GM21526 (cell line): ENCODE measurements around the gene RFC3.

Experiments used
- ATAC-seq: cut with Tn5 transposase; IDR thresholded peaks from one replicate; pipeline ENCODE4 v1.9.1; 2021; ENCODE audit warnings: moderate library complexity; ENCODE audit not compliant: unreplicated experiment, low FRiP score

Gene RFC3

DNA sequence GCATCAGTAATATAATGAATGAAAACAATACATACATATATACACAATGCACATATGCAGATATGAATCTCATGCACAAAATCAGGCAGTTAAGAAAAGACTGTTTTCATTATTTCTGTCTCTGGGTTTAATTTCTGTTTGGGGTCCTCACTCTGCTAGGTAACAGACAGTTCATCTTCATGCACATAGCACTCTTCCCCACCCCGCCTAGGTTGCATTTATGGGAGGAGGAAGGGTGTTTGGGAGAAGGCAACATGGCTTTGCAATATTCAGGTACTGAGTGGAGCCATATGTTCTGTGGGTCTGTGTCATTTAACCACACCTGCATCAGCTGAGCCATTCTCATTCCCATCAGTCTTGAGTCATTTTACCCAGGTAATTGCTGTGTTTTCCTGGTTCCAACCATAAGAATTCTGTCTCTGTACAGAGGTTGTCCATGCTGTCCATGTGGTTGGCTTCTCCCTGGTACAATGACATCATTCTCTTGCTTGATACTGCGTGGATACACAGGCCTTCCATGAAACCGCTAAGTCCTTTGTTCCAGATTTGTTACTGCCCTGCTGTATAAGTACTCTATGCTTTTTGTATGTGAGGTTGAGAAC, 45.3 kb downstream of the RFC3 start:
- no peak for ATAC-seq

DNA sequence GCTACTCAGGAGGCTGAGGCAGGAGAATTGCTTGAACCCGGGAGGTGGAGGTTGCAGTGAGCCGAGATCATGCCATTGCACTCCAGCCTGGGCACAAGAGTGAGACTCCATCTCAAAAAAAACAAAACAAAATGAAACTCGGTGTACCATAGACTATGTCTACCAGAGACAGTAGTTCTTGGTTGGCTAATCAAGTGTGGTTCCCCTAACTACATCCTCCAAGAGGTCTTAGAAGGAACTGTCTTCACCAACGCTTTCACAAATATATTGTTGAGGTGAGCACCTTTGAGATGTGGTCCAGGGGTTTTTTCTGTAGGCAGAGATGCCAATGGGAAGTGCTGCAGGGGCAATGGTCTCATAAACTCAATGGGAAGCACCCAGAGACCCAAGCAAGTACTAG, 48.0 kb downstream of the RFC3 start:
- peak; percentile 59 for ATAC-seq

DNA sequence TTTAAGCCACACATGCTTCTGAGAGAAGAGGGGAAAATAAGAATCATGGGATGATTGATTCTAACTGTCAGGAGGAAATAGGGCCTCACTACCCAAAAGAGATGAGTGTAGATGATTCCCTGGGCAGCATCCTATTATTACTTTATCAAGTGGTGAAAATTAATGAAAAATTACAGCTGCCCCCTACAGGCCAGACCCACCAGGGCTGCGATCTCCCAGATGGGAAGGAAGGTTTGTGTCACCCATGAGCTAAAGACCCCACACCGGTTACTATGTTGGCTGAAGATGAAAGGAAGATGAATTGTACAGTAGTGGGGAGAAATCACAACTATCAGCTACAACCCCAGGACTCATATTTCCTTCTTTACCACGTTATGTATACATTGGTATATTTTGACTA, 49.5 kb downstream of the RFC3 start:
- ATAC-seq = no peak

DNA sequence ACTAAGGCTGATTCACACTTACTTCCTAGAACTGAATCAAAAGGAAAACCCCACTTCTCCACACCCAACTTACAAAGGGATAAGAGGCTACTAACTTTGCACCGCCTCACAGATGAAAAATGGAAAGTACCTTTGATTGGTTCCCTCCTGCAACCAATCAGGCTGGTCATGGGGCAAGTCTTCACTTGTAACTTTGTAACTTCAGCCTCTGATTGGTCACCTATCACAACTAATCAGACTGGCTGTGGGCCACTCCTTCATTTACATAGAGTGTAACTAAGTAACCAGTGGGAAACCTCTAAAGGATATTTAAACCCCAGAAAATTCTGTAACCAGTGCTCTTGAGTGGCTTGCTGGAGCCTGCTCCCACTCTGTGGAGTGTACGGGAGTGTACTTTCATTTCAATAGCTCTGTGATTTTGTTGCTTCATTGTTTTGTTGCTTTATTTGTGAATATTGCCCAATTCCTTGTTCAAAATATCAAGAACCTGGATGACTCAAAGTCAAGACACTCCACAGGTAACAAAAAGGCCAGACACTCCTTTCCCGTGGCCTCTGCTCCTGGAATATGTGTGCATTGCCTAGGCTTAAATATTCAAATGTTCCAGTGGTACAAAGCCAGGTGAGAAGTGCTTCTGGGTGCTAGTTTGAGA, 50.5 kb downstream of the RFC3 start:
- ATAC-seq = no peak

DNA sequence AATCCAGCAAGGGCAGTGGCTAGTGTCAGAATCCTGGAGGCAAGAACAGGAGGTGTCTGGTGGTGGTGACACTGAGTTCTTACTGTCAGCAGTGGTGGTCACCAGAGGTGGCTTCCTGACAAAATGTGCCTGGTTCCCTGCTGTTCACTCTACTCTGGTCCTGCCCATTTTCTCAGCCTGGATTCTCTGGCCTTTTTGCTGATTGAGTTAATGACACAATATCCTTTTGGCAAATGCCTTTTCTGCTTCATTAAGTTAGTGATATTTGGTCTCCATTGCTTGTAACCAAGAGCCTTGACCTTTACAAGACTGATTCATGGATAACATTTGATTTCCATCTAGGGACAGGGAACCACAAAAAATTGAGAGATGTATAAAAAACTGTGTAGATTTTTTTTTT, 51.1 kb downstream of the RFC3 start:
- no peak for ATAC-seq

DNA sequence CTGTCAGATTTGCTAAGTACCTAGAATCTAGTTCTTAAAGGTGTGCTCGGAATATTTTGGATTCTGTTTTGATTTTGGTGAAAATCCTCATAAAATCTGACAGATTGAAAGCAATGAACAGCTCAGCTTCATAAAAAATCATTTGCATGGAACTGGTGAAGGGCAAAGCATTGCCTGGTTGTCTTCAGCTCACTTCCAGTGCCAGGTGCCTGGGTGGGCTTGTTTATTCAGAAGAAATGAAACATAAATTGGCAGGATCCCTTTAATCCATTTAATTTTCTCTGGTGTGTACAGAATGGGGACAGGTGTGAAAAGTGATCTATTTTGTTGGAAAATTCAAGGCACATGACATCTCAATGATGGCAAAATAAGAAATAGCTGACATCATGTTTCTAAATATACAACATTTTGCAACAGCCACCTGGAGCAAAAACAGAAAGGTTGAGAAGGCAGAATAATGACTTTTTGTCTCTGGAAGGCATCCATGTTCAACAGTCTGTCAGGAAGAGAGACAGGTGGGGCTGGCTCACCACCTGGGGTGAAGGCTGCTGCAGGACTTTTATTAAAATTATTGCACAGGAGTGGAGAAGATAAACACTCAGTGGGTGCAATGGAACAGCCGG, 52.2 kb downstream of the RFC3 start:
- ATAC-seq = no peak

DNA sequence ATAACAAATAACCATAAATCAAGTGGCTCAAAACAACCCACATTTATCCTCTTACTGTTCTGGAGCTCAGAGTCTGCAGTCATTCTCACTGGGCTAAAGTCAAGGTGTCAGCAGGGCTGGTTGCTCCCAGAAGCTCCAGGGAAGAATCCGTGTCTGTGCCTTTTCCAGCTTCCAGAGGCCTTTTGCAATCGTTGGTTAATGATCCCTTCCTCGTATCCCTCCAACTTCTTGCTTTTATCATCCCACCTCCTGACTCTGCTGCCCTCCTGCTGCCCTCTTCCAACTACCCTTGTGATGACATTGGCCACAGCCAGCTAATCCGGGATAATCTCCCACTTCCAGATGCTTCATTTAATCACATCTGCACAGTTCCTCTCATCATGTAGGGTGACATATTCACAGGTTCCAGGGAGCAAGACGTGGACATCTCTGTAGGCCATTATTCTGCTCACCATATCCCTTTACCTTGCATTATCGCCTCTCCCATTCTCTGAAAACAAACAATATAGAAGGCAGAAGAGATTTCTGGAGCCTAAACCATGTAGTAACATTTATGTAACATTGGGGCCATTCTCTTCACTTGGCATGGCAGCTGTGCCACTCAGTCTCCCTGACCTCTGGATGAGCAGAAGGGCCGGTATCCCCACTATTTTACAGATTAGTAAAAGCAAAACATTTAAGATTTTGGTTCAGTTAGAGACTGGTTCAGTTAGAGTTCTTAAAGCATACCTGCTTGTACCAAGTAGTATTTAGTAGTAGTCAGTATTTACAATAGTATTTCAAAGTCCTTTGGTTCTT, 53.5 kb downstream of the RFC3 start:
- no peak for ATAC-seq

DNA sequence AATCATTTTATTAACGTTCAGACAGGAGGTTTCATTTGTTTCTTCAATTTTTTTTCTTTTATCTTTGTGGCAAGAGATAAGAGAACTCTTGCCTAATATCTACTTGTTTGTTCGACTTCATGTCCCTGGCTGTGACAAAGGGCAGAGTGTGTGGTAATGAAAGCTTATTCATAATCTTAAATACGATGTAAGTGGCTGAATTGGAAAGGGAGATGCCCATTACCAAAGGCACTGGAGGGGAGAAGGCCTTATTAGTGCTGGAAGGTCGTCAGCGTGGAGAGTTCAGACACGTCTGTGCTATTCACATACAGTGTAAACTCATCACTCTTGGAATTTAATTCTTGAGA, 54.0 kb downstream of the RFC3 start:
- no peak for ATAC-seq

DNA sequence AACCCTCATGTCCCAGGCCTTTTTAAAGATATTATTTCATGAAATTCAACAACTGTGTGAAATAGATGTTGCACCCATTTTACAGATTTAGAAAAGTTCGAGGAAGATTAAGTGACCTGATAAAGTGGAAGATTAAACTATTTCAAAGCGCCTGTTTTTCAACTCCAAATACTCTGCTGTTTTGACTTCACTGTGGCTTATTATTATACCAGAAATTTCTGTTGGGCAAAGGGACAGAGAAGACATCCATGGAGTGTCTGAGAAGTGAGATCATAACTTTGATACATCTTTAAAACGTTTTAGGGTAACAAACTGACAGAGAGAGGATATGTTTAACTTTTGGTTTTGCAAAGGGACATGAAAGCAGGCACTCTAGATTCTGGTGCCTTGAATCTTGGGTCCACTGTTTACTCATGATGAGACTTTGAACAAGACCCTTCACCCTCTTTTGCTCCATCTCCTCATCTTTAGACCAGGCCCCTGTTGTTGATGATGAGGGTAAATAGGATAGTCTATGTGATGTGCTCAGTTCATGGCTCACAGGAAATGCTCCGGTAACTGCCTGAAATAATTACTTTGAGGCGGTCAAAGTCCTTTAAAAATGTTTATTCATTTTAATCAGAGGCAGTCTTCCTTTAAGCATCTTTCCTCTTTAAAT, 55.4 kb downstream of the RFC3 start:
- no peak for ATAC-seq

DNA sequence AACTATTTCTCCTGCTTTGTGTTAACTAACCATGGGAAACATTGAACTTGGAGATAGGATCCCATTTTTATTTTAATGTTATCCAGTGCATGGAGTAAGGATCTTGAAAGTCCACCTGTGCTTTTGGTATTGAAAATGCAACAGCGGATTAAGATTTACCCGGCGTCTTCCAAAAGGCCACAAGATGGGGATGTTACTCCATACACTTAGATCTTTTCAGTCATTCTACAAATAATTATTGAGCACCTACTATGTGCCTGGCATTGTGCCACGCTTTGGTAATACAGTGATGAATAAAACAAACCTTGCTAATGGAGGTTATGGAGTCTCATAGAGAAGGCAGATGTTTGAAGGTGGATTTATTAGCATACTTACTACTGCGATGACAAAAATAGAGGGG, 56.9 kb downstream of the RFC3 start:
- no peak for ATAC-seq

DNA sequence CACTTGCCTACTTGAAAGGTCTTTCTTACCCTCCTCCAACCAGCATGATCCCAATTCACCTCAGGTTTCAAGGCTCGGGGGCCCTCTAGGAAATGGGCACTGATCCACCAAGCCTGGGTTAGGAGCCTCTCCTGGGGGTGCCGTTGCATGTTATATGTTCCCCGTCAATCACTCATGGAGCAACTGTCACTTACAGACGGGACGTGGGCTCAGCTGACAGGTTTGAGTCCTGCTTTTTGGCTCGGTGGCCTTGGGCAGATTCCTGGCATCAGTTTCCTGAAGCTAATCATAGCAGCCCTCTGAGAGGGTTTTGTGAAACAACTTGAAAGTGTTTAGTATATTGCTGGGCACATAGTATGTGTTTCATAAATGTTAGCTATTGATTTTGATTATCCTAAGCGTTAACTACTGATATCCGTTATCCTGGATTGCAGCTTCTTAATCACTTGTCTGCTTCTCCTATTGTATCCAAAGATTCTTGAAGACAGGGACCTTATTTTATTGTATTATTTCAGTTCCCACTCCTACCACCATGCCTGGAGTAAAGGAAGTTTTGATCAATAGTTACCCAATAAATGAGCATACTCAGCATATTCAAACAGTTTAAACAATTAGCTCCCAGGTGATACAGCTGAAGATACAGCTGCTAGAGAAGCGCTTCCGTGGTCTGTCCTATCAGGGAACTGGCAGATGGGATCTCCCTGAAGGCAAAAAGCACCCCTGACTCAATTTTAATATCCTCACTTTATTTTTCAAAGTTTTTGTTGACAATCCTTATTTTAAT, 57.9 kb downstream of the RFC3 start:
- no peak for ATAC-seq

DNA sequence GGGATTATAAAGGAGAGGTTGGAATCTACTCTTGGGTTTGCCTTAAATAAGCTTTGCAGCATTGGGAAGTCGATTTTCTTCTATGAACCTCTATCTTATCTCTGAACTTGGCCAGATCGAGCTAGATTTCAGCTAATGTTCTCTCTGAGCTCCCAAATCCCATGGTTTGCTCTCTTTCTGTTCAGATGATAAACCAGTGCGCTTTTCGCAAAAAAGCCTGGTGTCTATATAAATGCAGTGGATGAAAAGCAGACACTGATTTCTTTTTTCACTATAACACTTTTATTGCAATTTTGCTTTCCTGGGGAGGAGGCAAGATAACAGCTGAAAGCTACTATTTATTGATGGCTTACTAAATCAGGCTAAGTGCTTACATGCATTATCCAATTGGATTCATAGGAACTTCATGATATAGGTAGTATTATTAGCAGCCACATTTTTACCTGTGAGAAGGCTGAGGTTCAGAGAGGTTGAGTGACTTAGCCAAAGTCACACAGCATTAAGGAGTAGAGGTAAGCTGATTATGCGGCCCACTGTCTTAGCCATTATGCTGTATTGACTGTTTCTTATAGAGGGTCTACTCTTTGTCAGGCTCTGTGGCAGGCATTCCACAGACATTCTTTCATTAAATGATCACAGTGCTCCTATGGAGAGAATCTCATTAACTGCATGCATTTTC, 58.9 kb downstream of the RFC3 start:
- no peak for ATAC-seq

DNA sequence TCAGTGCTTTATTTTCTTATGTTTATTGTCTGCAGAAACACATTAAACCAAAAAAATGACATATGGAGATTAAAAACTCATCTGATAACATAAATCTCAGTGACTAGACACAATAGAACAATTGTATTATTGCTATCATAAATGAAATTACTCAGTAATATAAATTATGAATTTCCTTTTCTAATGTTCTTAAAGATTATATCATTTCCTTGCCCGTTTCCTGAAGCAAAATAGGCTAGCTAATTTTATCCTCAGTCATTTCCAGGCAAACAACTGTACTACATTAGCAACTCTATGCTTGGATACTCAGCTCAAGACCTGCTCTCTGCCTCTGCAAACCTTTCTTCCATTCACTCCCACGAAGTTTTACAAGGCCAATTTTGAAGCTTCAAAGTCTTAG, 61.2 kb downstream of the RFC3 start:
- no peak for ATAC-seq

DNA sequence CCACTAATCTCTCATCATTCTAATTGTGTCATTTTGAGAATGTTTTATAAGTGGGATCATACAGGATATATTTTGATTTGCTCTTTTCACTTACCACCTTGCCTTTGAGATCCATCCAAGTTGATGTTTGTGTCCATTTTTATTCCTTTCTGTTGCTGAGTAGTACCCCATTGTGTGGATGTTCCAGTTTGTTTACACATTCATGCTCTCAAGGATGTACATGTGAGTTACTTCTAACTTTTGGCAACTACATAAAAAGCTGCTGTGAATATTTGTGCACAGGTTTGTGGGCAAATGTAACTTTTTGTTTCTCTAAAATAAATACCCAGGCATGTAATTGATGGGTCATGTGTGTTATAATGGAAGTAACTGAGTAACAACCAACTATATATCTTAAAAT, 64.9 kb downstream of the RFC3 start:
- ATAC-seq = no peak

DNA sequence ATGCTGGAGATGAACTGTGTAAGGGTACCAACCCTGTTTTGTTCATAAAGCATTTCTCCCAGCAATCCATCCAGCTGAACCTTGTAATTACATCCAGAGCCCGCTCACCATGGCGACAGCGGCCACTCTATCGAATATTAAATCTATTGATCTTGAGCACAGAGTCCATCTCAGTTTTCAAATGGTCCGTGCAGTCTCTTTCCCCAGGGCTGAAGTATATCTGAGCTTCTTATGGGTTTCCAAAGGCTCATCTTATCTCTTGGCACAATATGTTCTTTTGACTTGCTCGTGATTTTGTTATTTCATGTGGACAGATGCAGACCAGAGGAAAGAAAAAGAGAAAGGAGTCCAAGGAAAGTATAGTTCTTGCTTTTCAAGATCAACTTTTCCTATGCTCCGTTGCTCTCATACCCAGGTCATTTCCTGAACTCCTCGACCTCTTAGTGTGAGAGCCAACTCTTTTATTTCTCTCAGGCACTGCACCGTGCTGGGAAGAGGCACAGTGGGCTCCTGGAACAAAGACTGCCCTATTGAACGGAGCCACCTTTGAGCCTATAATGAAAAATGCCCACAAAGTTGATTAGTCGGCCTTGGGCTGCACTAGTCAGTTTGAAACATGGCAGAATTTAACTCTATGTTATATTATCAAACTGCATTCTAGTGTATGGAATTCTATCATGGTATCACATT, 66.7 kb downstream of the RFC3 start:
- ATAC-seq = no peak
